ENCODE measurements around the gene CDKN2A.

CDKN2A gene

DNA sequence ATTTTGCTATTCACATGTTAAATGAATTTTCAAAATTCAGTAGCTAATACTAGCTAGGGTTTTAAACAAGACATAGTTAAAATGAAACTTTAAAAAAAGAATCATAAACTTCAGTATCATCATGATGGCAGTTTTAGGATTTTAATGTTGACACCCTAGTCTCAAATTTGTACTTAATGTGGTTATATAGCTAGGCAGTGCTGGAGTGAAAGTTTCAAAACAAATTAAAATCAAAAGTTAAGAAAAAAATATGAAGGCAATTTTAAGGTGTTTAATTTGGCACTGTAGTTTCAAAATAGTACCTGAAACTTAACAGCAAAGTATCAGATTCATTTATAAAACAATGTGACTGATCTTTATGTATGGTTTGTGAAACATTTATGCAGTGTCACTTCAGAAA, 34.2 kb upstream of the CDKN2A start:
- FAIRE-seq (no peak), DNase-seq (ENCODE audit: insufficient read length, low spot score) (no peak)
- TF ChIP-seq, protein P1, sequence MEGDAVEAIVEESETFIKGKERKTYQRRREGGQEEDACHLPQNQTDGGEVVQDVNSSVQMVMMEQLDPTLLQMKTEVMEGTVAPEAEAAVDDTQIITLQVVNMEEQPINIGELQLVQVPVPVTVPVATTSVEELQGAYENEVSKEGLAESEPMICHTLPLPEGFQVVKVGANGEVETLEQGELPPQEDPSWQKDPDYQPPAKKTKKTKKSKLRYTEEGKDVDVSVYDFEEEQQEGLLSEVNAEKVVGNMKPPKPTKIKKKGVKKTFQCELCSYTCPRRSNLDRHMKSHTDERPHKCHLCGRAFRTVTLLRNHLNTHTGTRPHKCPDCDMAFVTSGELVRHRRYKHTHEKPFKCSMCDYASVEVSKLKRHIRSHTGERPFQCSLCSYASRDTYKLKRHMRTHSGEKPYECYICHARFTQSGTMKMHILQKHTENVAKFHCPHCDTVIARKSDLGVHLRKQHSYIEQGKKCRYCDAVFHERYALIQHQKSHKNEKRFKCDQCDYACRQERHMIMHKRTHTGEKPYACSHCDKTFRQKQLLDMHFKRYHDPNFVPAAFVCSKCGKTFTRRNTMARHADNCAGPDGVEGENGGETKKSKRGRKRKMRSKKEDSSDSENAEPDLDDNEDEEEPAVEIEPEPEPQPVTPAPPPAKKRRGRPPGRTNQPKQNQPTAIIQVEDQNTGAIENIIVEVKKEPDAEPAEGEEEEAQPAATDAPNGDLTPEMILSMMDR (IDR thresholded peaks at IDR 0.05; ENCODE audit: insufficient read depth, missing control alignments), result no peak

DNA sequence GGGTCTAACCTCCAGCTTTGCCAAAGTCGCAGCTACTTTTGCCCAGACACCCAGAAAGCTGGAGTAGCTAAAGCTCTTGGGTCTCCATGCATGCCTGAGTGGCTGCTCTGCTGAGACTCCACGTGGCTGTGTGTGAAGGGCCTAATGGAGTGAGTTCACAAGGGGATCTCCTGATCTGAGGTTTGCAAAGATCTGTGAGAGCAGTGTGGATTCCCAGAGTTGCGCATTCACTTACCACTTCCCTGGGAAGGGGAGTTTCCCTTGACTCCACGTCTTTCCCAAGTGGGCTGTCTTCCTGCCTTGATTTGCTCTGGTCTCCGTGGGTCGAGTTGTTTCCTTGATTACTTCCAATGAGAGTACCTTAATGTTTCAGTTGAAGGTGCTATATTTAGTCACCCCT, 32.5 kb upstream of the CDKN2A start:
- no peak for DNase-seq (ENCODE audit: insufficient read length, low spot score)
- FAIRE-seq, result no peak
- TF ChIP-seq, protein P1 (IDR thresholded peaks at IDR 0.05; ENCODE audit: insufficient read depth, missing control alignments), result no peak

DNA sequence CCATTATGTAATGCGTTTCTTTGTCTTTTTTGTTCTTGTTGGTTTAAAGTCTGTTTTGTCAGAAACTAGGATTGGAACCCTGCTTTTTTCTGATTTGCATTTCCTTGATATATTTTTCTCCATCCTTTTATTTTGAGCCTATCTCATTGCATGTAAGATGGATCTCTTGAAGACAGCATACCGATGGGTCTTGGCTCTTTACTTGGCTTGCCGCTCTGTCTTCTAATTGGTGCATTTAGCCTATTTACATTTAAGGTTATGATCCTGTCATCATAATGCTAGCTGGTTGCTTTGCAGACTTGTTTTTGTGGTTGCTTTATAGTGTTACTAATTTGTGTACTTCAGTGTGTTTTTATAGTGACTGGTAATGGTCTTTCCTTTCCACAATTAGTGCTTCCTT, 28.2 kb upstream of the CDKN2A start:
- DNase-seq (ENCODE audit: insufficient read length, low spot score) (no peak), FAIRE-seq (no peak)
- TF ChIP-seq, protein P1 (IDR thresholded peaks at IDR 0.05; ENCODE audit: insufficient read depth, missing control alignments), result no peak

DNA sequence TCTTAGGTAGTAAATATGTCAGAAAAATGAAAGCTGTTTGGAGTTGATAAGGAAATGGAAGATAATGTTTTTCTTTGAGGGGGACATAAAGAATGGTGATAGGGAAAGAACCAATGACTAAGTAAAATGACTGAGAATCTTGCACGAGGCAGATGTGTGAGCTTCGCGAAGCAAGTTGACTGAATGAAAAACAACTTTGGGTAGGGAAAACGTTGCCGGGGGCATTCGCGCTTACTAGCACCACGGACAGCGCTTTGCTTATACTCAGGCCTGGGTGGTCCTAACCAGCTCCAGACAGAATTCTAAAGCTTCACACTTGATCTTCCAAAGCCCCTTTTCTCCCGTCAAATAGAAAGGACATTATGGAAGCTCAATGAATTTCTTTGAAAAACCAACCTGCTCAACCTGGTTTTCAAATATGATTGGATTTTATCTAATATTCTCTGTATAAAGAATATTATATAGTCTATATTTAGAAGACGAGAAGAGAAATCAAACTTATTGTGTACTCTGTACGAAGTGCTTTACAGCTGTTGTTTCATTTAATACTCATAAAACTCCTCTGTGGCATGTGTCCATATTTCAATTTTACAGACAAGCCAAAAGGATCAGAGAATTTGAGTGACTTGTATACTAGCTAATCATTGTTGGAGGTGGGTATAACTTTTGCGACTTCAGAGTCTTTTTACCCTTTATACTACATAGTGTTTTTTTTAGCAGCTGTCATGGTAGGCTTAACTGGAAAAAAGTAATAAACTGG, 16.9 kb upstream of the CDKN2A start:
- no peak for FAIRE-seq
- TF ChIP-seq, protein P1 (IDR thresholded peaks at IDR 0.05; ENCODE audit: insufficient read depth, missing control alignments), result no peak
- no peak for DNase-seq (ENCODE audit: insufficient read length, low spot score)

DNA sequence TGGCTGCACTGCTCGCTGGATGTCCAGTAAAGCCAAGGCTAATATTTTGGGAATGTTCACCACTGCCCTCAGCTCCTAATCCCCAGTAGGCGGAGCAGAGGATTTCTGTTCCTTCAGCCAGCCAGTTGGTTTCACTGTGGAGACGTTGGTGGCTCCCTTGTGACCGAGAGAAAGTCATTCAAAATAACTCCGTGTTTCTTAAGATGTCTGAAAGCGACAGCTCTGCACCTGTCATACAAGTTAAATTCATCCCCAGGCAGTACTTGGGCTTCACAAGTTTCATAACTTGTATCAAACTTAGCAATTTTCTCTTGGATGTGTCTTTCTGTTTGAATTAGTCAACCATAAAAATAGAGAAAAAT, 15.3 kb upstream of the CDKN2A start:
- DNase-seq (ENCODE audit: insufficient read length, low spot score) (no peak), FAIRE-seq (no peak)
- TF ChIP-seq, protein P1 (IDR thresholded peaks at IDR 0.05; ENCODE audit: insufficient read depth, missing control alignments), result no peak

DNA sequence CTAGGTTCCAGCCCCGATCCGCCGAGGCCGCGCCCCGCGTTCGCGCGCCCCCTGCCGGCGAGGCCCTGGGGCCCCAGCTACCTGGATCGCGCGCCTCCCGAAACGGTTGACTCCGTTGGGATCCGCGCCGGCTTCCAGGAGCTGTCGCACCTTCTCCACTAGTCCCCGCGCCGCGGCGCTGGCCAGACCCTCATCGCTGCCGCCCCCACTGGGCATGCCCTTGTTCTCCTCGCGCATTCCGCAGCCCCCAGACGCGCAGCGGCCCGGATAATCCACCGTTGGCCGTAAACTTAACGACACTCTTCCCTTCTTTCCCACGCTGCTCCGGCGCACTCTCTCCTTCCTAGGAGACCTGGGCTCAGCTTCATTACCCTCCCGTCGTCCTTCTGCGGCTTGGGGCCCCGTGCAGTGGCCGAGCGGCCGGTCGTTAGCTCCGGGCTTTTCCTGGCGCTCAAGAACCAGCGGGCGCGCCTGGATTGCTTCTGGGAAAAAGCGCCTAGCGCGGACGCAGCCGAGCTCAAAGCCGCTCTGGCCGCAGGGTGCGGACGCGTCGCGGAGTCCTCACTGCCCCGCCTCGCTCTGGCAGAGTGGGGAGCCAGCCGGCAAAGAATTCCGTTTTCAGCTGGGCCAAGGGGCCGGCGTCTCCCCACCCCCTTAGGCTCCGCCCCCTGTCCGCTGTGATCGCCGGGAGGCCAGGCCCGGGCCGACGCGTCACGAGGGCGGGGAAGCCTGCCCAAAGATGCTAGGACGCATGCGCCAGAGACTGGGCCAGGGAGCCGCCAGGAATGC, 14.7 kb upstream of the CDKN2A start, which contains the start of gene CDKN2B:
TSS of gene CDKN2B (minus strand) at position 589 of the 789 bp plus-strand sequence. CDS start at position 237, 352 bp downstream.
- TF ChIP-seq, protein P1 (IDR thresholded peaks at IDR 0.05; ENCODE audit: insufficient read depth, missing control alignments), result peak; percentile 58
- DNase-seq (ENCODE audit: insufficient read length, low spot score) (peak; percentile 78), FAIRE-seq (no peak)

DNA sequence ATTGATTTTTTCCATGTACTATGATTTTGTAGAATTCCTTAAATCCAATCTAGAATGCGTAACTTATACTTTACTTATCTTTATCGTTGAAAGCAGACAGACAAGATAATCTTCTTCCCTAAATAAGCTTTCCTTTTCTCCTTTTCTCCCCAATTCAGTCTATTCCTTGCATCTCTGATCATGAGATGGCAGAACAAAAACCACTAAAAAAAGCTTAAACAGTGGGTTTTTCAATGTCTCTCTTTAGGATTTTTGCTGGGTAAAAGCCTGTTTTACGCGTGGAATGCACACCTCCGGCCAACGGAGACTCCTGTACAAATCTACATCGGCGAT, 14.2 kb upstream of the CDKN2A start:
- FAIRE-seq, result no peak
- TF ChIP-seq, protein P1 (IDR thresholded peaks at IDR 0.05; ENCODE audit: insufficient read depth, missing control alignments), result no peak
- no peak for DNase-seq (ENCODE audit: insufficient read length, low spot score)

All from D721Med (cell line).